ENCODE data around the gene CCDC116. TPM values are rescaled to one million over a fixed set of nuclear protein-coding genes. Genes with fewer than 3 reads are reported as not detected.
"Not testable (repeated sequence)": the region's sequence is repeated elsewhere in the genome, so short reads cannot be mapped to it uniquely, and the experiment has no call there.

Gene CCDC116
- total RNA-seq, 1 donor from 2014 or later = not detected

DNA sequence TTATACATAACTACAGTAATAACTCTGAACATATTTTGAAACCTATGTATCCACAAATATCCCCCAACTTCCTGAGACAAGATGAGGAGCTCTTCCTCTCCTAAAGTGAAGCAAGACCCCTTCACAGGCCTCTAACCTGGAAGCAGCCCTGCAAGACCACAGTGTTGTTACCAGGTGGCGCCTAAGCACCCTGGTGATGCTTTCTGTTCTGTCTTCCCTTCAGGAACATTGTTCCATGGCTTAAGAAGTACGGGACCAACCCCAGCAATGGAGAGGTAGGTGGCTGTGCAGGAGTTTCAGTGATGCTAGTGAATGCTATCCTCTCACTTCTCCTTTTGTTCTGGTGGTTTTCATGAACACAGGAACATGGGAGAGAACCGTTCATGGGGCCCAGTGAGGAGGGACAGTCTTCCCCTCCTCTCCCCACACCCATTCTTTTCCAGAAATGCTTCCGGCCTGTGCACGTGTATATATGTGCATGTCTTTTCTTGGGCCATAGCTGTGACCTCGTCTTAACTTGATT is 39.6 kb downstream of the CCDC116 start:
- no peak for FAIRE-seq
- TF ChIP-seq, protein P1, sequence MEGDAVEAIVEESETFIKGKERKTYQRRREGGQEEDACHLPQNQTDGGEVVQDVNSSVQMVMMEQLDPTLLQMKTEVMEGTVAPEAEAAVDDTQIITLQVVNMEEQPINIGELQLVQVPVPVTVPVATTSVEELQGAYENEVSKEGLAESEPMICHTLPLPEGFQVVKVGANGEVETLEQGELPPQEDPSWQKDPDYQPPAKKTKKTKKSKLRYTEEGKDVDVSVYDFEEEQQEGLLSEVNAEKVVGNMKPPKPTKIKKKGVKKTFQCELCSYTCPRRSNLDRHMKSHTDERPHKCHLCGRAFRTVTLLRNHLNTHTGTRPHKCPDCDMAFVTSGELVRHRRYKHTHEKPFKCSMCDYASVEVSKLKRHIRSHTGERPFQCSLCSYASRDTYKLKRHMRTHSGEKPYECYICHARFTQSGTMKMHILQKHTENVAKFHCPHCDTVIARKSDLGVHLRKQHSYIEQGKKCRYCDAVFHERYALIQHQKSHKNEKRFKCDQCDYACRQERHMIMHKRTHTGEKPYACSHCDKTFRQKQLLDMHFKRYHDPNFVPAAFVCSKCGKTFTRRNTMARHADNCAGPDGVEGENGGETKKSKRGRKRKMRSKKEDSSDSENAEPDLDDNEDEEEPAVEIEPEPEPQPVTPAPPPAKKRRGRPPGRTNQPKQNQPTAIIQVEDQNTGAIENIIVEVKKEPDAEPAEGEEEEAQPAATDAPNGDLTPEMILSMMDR (IDR thresholded peaks at IDR 0.05; ENCODE audit: insufficient read depth, low read length, severe bottlenecking) = no peak
- Histone ChIP-seq H3K4me3 (ENCODE audit: low read depth, low read length) (no peak overlapping the region), H3K27me3 (ENCODE audit: control insufficient read depth, insufficient read depth, low read length) (no peaks in the 10 kb centered on the region), H3K36me3 (ENCODE audit: control insufficient read depth, insufficient read depth, low read length) (peaks cover 16% of the 10 kb centered on the region)
- no peak for DNase-seq (ENCODE audit: low read depth)

DNA sequence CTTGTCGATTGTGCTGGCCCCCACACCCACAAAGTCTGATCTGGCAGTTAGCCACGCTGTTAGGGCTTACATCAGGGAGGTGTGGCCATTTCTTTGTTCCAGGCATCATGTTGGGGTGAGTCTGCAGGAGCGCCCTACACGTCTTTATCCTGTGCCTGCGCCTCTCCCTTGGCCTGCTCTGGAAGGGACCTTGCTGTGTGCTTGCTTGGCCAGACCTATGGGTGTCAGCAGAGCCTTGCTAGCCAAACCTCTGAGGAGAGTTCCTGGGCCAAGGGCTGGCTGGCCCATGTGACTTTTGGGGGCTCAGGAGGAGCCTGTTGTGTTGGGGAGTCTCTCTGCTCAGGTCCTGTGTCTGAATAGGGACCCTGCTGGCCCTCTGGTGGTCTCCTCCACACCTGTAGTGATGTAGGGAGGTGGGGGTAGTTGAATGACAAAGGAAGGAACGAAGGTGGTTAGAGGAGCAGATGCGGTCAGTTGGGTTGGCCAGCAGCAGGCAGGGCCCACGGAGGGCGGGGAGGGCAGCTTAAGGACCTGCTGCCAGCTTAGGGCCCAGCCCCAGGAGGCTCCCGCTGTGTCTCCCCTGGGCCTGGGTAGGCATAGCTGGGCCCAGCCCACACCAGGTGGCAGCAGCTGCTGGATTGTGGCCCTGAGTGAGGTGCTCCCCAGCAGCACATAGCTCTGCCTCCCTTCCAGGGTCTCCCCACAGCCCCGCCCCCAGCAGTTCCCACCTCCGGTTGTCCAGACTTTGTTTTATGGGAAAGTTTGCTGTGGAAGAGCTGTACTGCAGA is 41.2 kb downstream of the CCDC116 start:
- Histone ChIP-seq H3K4me3 (ENCODE audit: low read depth, low read length) (no peak overlapping the region), H3K27me3 (ENCODE audit: control insufficient read depth, insufficient read depth, low read length) (no peaks in the 10 kb centered on the region), H3K36me3 (ENCODE audit: control insufficient read depth, insufficient read depth, low read length) (peaks cover 16% of the 10 kb centered on the region)
- FAIRE-seq = no peak
- TF ChIP-seq, protein P1 (IDR thresholded peaks at IDR 0.05; ENCODE audit: insufficient read depth, low read length, severe bottlenecking) = no peak
- DNase-seq (ENCODE audit: low read depth) = no peak

DNA sequence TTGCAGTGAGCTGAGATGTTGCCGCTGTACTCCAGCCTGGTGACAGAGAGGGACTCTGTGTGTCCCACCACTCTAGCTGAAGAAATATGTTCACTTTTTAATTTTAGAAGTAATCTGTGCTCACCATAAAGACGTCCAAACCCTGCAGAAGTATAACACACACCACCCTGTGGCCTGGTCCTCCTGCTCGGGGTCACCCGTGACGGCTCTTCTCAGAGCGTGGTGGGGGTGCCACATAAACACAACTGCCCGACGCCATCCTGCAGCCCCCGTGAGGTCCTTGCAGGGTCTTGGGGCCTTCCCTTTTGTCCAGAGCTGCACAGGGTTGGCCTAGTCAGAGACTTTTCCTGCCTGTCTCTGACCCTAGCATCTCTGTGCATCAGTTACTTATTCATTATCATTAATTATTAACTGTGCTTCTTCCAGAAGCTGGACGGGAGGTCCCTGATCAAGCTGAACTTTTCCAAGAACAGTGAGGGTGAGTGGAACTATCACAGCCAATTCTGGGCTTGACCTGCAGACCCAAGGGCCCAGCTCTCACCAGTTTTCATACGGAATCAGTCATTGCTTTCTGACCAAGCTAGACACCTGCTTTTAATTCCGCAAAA is 42.2 kb downstream of the CCDC116 start:
- FAIRE-seq = no peak
- TF ChIP-seq, protein P1 (IDR thresholded peaks at IDR 0.05; ENCODE audit: insufficient read depth, low read length, severe bottlenecking) = no peak
- peaks cover 16% of the 10 kb centered on the region for H3K36me3 ChIP-seq (ENCODE audit: control insufficient read depth, insufficient read depth, low read length)

DNA sequence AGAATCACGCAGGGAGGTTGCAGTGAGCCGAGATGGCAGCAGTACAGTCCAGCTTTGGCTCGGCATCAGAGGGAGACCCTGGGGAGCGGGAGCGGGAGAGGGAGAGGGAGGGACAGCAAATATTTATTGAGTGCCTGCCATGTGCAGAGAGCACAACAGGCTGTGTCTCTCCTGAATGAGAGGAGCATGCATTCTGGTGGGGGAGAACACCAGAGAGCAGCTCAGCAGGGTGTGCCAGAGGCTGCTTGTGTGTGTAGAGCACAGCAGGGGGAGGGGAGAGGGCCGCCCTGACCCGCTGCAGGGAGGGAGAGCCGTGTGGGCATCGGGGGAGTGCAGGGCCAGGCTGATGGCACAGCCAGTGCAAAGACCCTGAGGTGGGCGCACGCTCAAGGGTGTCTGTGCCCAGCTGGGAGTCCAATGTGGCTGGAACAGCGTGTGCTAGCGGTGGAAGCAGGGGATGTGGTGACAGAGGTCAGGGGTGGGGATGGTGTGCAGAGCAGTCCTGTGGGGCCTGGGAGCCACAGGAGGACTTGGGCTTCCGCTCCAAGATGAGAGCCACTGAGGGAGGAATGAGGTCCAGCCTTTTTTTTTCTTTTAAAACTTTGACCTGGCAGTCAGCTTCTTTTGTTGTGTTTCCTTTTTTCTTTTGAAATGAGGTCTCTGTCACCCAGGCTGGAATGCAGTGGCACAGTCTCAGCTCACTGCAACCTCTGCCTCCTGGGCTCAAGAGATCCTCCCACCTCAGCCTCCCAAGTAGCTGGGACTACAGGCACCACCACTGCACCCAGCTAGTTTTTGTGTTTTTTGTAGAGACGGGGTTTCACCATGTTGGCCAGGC is 45.3 kb downstream of the CCDC116 start:
- no peak for FAIRE-seq
- TF ChIP-seq, protein P1 (IDR thresholded peaks at IDR 0.05; ENCODE audit: insufficient read depth, low read length, severe bottlenecking) = no peak

More for the DNA sequence above, 42.2 kb downstream of the CCDC116 start:
- DNase-seq (ENCODE audit: low read depth) = no peak
- Histone ChIP-seq H3K4me3 (ENCODE audit: low read depth, low read length) (no peak overlapping the region), H3K27me3 (ENCODE audit: control insufficient read depth, insufficient read depth, low read length) (no peaks in the 10 kb centered on the region)

DNA sequence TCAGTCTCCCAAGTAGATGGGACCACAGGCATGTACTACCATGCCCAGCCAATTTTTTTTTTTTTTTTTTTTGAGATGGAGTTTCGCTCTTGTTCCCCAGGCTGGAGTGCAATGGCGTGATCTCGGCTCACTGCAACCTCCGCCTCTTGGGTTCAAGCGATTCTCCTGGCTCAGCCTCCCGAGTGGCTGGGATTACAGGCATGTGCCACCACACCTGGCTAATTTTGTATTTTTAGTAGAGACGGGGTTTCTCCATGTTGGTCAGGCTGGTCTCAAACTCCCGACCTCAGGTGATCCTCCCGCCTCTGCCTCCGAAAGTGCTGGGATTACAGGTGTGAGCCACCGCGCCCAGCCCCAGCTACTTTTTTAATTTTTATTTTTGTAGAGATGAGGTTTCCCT is 46.3 kb downstream of the CCDC116 start:
- FAIRE-seq; H3K27me3 ChIP-seq (ENCODE audit: control insufficient read depth, insufficient read depth, low read length); DNase-seq (ENCODE audit: low read depth); H3K4me3 ChIP-seq (ENCODE audit: low read depth, low read length): not testable (repeated sequence)
- peaks cover 23% of the 10 kb centered on the region for H3K36me3 ChIP-seq (ENCODE audit: control insufficient read depth, insufficient read depth, low read length)

More for the DNA sequence above, 45.3 kb downstream of the CCDC116 start:
- no peak overlapping the region for H3K4me3 ChIP-seq (ENCODE audit: low read depth, low read length)
- peaks cover 21% of the 10 kb centered on the region for H3K36me3 ChIP-seq (ENCODE audit: control insufficient read depth, insufficient read depth, low read length)
- H3K27me3 ChIP-seq (ENCODE audit: control insufficient read depth, insufficient read depth, low read length) = no peaks in the 10 kb centered on the region
- no peak for DNase-seq (ENCODE audit: low read depth)

DNA sequence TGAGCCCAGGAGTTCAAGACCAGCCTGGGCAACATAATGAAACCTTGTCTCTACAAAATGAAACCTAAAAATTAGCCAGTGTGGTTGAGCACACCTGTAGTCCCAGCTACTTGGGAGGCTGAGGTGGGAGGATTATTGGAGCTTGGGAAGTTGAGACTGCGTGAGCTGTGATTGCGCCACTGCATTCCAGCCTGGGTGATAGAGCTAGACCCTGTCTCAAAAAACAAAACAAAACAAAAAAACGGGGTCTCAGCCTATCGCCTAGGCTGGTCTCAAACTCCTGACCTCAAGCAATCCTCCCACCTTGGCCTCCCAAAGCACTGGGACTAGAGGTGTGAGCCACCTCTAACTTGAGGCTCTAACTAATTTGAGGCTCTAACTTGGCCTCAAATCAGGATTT is 46.8 kb downstream of the CCDC116 start:
- FAIRE-seq = no peak
- Histone ChIP-seq H3K4me3 (ENCODE audit: low read depth, low read length) (no peak overlapping the region), H3K27me3 (ENCODE audit: control insufficient read depth, insufficient read depth, low read length) (no peaks in the 10 kb centered on the region), H3K36me3 (ENCODE audit: control insufficient read depth, insufficient read depth, low read length) (peaks cover 21% of the 10 kb centered on the region)
- no peak for DNase-seq (ENCODE audit: low read depth)
- TF ChIP-seq, protein P1 (IDR thresholded peaks at IDR 0.05; ENCODE audit: insufficient read depth, low read length, severe bottlenecking) = no peak

All from bronchial epithelial cell (primary cell).